GM23338 (cell line): ENCODE measurements around the gene ADD1. TPM values are rescaled to one million over a fixed set of nuclear protein-coding genes. Genes with fewer than 3 reads are reported as not detected.

ENCODE experiments used
- ATAC-seq: fragments of 200-7000 bp; cut with Tn5 transposase; 3 replicates; pipeline ENCODE4 v1.9.1; 2020
- DNase-seq: peaks from one replicate; pipeline ENCODE4 v3.0.0-alpha.2; 2015; ENCODE audit warnings: low spot score
- H2AFZ ChIP-seq: fragments of 200-600 bp; sonication (generic); 2 replicates; pipeline ENCODE4 v1.8.0; 2016; ENCODE audit warnings: antibody characterized with exemption, mild to moderate bottlenecking, moderate library complexity
- H3F3A ChIP-seq: fragments of 200-600 bp; sonication (generic); replicated peaks from 2 replicates; pipeline ENCODE4 v1.8.0; 2017; ENCODE audit warnings: antibody characterized with exemption, mixed run types, low read depth
- H3K27ac ChIP-seq: fragments of 200-600 bp; sonication (generic); 2 replicates; pipeline ENCODE4 v1.6.1; 2016; ENCODE audit warnings: low read depth
- H3K27me3 ChIP-seq: fragments of 200-600 bp; sonication (generic); 2 replicates; pipeline ENCODE4 v1.8.0; 2016; ENCODE audit warnings: mild to moderate bottlenecking, mixed run types, moderate library complexity; ENCODE audit not compliant: insufficient read depth
- H3K36me3 ChIP-seq: fragments of 200-600 bp; sonication (generic); 2 replicates; pipeline ENCODE4 v1.8.0; 2016; ENCODE audit warnings: mild to moderate bottlenecking; ENCODE audit not compliant: insufficient read depth
- H3K4me1 ChIP-seq: fragments of 200-600 bp; sonication (generic); 2 replicates; pipeline ENCODE4 v1.8.0; 2016; ENCODE audit warnings: mild to moderate bottlenecking, moderate library complexity; ENCODE audit not compliant: insufficient read depth
- H3K4me2 ChIP-seq: fragments of 200-600 bp; sonication (generic); 2 replicates; pipeline ENCODE4 v1.7.1; 2017; ENCODE audit warnings: mixed run types
- H3K4me3 ChIP-seq: fragments of 200-600 bp; sonication (generic); 2 replicates; pipeline ENCODE4 v1.6.1; 2016; ENCODE audit warnings: mixed run types
- H3K79me2 ChIP-seq: fragments of 200-600 bp; sonication (generic); replicated peaks from 2 replicates; pipeline ENCODE4 v1.8.0; 2017; ENCODE audit warnings: mild to moderate bottlenecking; ENCODE audit not compliant: insufficient read depth
- H3K9me2 ChIP-seq: fragments of 200-600 bp; sonication (generic); 2 replicates; pipeline ENCODE4 v1.8.0; 2017; ENCODE audit not compliant: insufficient read depth
- H4K20me1 ChIP-seq: fragments of 200-600 bp; sonication (generic); replicated peaks from 2 replicates; pipeline ENCODE4 v1.8.0; 2017; ENCODE audit warnings: mild to moderate bottlenecking; ENCODE audit not compliant: insufficient read depth
- H3K27ac Mint-ChIP-seq: 2 replicates; pipeline ENCODE4 v1.8.0; 2020; ENCODE audit warnings: inconsistent platforms, mild to moderate bottlenecking, moderate library complexity, mixed read lengths
- H3K27me3 Mint-ChIP-seq: 3 replicates; pipeline ENCODE4 v1.8.0; 2022; ENCODE audit warnings: low read depth, mild to moderate bottlenecking, moderate library complexity, mixed read lengths, inconsistent platforms; ENCODE audit not compliant: insufficient read depth, poor library complexity
- H3K36me3 Mint-ChIP-seq: 3 replicates; pipeline ENCODE4 v1.8.0; 2021; ENCODE audit warnings: low read depth, mild to moderate bottlenecking, inconsistent platforms, moderate library complexity, mixed read lengths
- H3K4me1 Mint-ChIP-seq: 3 replicates; pipeline ENCODE4 v1.8.0; 2020; ENCODE audit warnings: mild to moderate bottlenecking, inconsistent platforms, mixed read lengths
- H3K4me3 Mint-ChIP-seq: 3 replicates; pipeline ENCODE4 v1.8.0; 2021; ENCODE audit warnings: moderate library complexity, mild to moderate bottlenecking, inconsistent platforms, mixed read lengths
- H3K9me3 Mint-ChIP-seq: 3 replicates; pipeline ENCODE4 v1.8.0; 2020; ENCODE audit warnings: moderate library complexity, mild to moderate bottlenecking, inconsistent platforms, mixed read lengths
- CREB1 ChIP-seq: fragments of 250-450 bp; sonication (Bioruptor Pico); IDR thresholded peaks from 2 replicates; pipeline ENCODE4 v1.5.0; 2020; ENCODE audit warnings: low read depth, mild to moderate bottlenecking, moderate library complexity
- CTCF ChIP-seq, 2 experiments: fragments of 200-600 bp in 1 of 2; sonication (generic) in 1 of 2; conservative IDR thresholded peaks; 2 replicates each; pipeline versions ENCODE4 v1.5.1 to v1.6.1; 2016 to 2017; ENCODE audit warnings: antibody characterized with exemption in 2 of 2, low read depth in 2 of 2, mild to moderate bottlenecking in 2 of 2, moderate library complexity in 1 of 2
- EZH2 ChIP-seq: fragments of 200-600 bp; sonication (generic); IDR thresholded peaks from one replicate; pipeline ENCODE4 v1.8.0; 2017; ENCODE audit warnings: antibody characterized with exemption, mild to moderate bottlenecking, low read depth; ENCODE audit not compliant: unreplicated experiment
- EZH2phosphoT487 ChIP-seq: fragments of 200-600 bp; sonication (generic); IDR thresholded peaks from one replicate; pipeline ENCODE4 v1.8.1; 2018; ENCODE audit warnings: antibody characterized with exemption; ENCODE audit not compliant: unreplicated experiment
- JUNB ChIP-seq: IDR thresholded peaks from one replicate; pipeline ENCODE4 v1.6.1; 2016; ENCODE audit warnings: antibody characterized with exemption; ENCODE audit not compliant: unreplicated experiment
- NANOG ChIP-seq: IDR thresholded peaks from 2 replicates; pipeline ENCODE4 v1.6.1; 2016; ENCODE audit warnings: antibody characterized with exemption, borderline replicate concordance
- POLR2AphosphoS5 ChIP-seq: IDR thresholded peaks from 2 replicates; pipeline ENCODE4 v1.6.1; 2016; ENCODE audit warnings: antibody characterized with exemption, low read depth
- REST ChIP-seq: IDR thresholded peaks from one replicate; pipeline ENCODE4 v1.6.1; 2018; ENCODE audit warnings: antibody characterized with exemption; ENCODE audit not compliant: unreplicated experiment
- STAT1 ChIP-seq: IDR thresholded peaks from one replicate; pipeline ENCODE4 v1.6.1; 2016; ENCODE audit warnings: antibody characterized with exemption; ENCODE audit not compliant: unreplicated experiment
- ZNF114 ChIP-seq: fragments of 250-450 bp; sonication (Bioruptor Pico); IDR thresholded peaks from 2 replicates; pipeline ENCODE4 v1.5.0; 2020; ENCODE audit warnings: mild to moderate bottlenecking, moderate library complexity
- ZNF331 ChIP-seq: fragments of 250-450 bp; sonication (Bioruptor Pico); IDR thresholded peaks from 2 replicates; pipeline ENCODE4 v1.5.0; 2020; ENCODE audit warnings: low read depth, mild to moderate bottlenecking, moderate library complexity
- polyA plus RNA-seq: library from polyadenylated mRNA; unstranded; fragments of >200 nt; fragmentation: Nextera tagmentation; extraction: Ambion mirVana; gene quantifications from 2 replicates; pipeline ENCODE4 v1.2.1, GENCODE V29; 2016
- total RNA-seq: library from RNA; depleted of rRNA; stranded (reverse); fragments of >200 nt; shearing (Covaris generic); gene quantifications from 2 replicates; pipeline ENCODE4 v1.2.3, GENCODE V29; 2014

Gene ADD1
- total and polyA plus RNA-seq, 2 experiments from 2014 or later: 126 to 144 TPM

GRCh38 chr4:2870082-2870481 is 26.4 kb downstream of the ADD1 start:
- Histone ChIP-seq H3K4me3 (no peak overlapping the region), H3K27me3 (no peaks in the 10 kb centered on the region), H3K4me1 (peaks cover 54% of the 10 kb centered on the region), H3K27ac (no peak overlapping the region), H3F3A (0 out of 2 replicates have a peak, but pooled peaks cover 2% of the 10 kb centered on the region), H3K79me2 (peaks cover 99% of the 10 kb centered on the region), H4K20me1 (peaks cover 6% of the 10 kb centered on the region), H3K9me2 (no peaks in the 10 kb centered on the region), H2AFZ (no peak overlapping the region), H3K36me3 (no peaks in the 10 kb centered on the region), H3K4me2 (no peak overlapping the region)
- Mint-ChIP-seq H3K9me3 (no peaks in the 10 kb centered on the region), H3K4me3 (no peak overlapping the region), H3K27ac (no peak overlapping the region), H3K36me3 (no peaks in the 10 kb centered on the region), H3K27me3 (peaks cover 2% of the 10 kb centered on the region), H3K4me1 (peaks cover 43% of the 10 kb centered on the region)
- no peak for ATAC-seq
- no peak for TF ChIP-seq ZNF331 (CRISPR knock-in tag)
- no peak for TF ChIP-seq NANOG
- TF ChIP-seq STAT1: no peak
- TF ChIP-seq JUNB: no peak
- DNase-seq: no peak

GRCh38 chr4:2871466-2871865 is 27.8 kb downstream of the ADD1 start:
- DNase-seq (no peak), ATAC-seq (no peak)
- H3K4me2 ChIP-seq: no peak overlapping the region
- peaks cover 2% of the 10 kb centered on the region for H3K27me3 Mint-ChIP-seq
- no peak for TF ChIP-seq EZH2
- TF ChIP-seq ZNF331 (CRISPR knock-in tag): no peak
- TF ChIP-seq POLR2AphosphoS5: no peak
- TF ChIP-seq CREB1 (CRISPR knock-in tag): no peak
- no peak for TF ChIP-seq ZNF114 (CRISPR knock-in tag)
- no peak for TF ChIP-seq CTCF (conservative IDR thresholded peaks at IDR 0.05; ENCODE audit: low read depth in 2 of 2)
- TF ChIP-seq REST: no peak
- no peak for TF ChIP-seq EZH2phosphoT487
- no peaks in the 10 kb centered on the region; the same call in 1 of the 2 replicates for H3K36me3 ChIP-seq
- H3K79me2 ChIP-seq: peaks cover 98% of the 10 kb centered on the region
- no peak overlapping the region for H3K4me3 Mint-ChIP-seq
- H3K36me3 Mint-ChIP-seq: peaks cover 6% of the 10 kb centered on the region; the same call in 2 of the 3 replicates
- H3K27me3 ChIP-seq: no peaks in the 10 kb centered on the region
- H3K27ac ChIP-seq: no peak overlapping the region
- H3F3A ChIP-seq: 0 out of 2 replicates have a peak, but pooled peaks cover 8% of the 10 kb centered on the region
- peaks cover 6% of the 10 kb centered on the region for H4K20me1 ChIP-seq
- no peak overlapping the region for H2AFZ ChIP-seq
- no peak overlapping the region for H3K4me3 ChIP-seq
- H3K4me1 Mint-ChIP-seq: peaks cover 35% of the 10 kb centered on the region
- H3K27ac Mint-ChIP-seq: no peak overlapping the region
- no peaks in the 10 kb centered on the region for H3K9me2 ChIP-seq
- peaks cover 44% of the 10 kb centered on the region for H3K4me1 ChIP-seq
- no peaks in the 10 kb centered on the region for H3K9me3 Mint-ChIP-seq
